ENCODE results near the gene PLCB3.

- TF ChIP-seq SIN3A (IDR thresholded peaks at IDR 0.05; ENCODE audit: borderline replicate concordance, insufficient read depth, low read length) (no peak), TAF1 (IDR thresholded peaks at IDR 0.05; ENCODE audit: borderline replicate concordance, insufficient read depth, low read length) (no peak), REST (IDR thresholded peaks at IDR 0.05; ENCODE audit: insufficient read depth in 1 of 2, low read depth in 2 of 2, low read length in 2 of 2) (no peak), POLR2AphosphoS5 (IDR thresholded peaks at IDR 0.05; ENCODE audit: low read depth, low read length) (no peak)
These were observed 13.3 kb upstream of the PLCB3 start for GRCh38 chr11:64238076-64238475.
